IMR-90 (cell line): ENCODE data around the gene AIF1.

Source experiments
- BHLHE40 ChIP-seq: fragments of 150-350 bp; IDR thresholded peaks from 2 replicates; pipeline ENCODE4 v1.6.1; 2016; ENCODE audit warnings: mild to moderate bottlenecking, low read depth, low read length
- CHD1 ChIP-seq: IDR thresholded peaks from 2 replicates; pipeline ENCODE4 v1.6.1; 2012; ENCODE audit warnings: low read depth, low read length, improper control_type of control experiment
- CTCF ChIP-seq: conservative IDR thresholded peaks from 2 replicates; pipeline ENCODE4 v1.5.1; 2012; ENCODE audit warnings: mild to moderate bottlenecking, low read depth, low read length, improper control_type of control experiment
- ELK1 ChIP-seq: fragments of 150-350 bp; IDR thresholded peaks from 2 replicates; pipeline ENCODE4 v1.6.1; 2016; ENCODE audit warnings: low read depth, mild to moderate bottlenecking, low read length, moderate library complexity, borderline replicate concordance
- MAFK ChIP-seq: IDR thresholded peaks from 2 replicates; pipeline ENCODE4 v1.6.1; 2012; ENCODE audit warnings: low read depth, low read length, improper control_type of control experiment
- NFE2L2 ChIP-seq: fragments of 150-350 bp; IDR thresholded peaks from 2 replicates; pipeline ENCODE4 v1.6.1; 2016; ENCODE audit warnings: low read depth, mild to moderate bottlenecking, low read length
- POLR2A ChIP-seq: IDR thresholded peaks from 2 replicates; pipeline ENCODE4 v1.6.1; 2012; ENCODE audit warnings: mild to moderate bottlenecking, low read depth, low read length
- RCOR1 ChIP-seq: IDR thresholded peaks from 2 replicates; pipeline ENCODE4 v1.6.1; 2012; ENCODE audit warnings: mild to moderate bottlenecking, low read length, improper control_type of control experiment; ENCODE audit not compliant: insufficient replicate concordance
- RFX5 ChIP-seq: IDR thresholded peaks from 2 replicates; pipeline ENCODE4 v1.8.0; 2012; ENCODE audit warnings: low read depth, mild to moderate bottlenecking, low read length, moderate library complexity

- TF ChIP-seq CTCF (no peak), BHLHE40 (no peak), POLR2A (peak; percentile 76), RFX5 (no peak), MAFK (no peak), CHD1 (no peak), ELK1 (no peak), RCOR1 (no peak), NFE2L2 (no peak)
Observed at GRCh38 chr6:31660381-31661261, 45.6 kb downstream of the AIF1 start, which contains the start of gene C6orf47.
